ENCODE data around the gene ABR.

DNA sequence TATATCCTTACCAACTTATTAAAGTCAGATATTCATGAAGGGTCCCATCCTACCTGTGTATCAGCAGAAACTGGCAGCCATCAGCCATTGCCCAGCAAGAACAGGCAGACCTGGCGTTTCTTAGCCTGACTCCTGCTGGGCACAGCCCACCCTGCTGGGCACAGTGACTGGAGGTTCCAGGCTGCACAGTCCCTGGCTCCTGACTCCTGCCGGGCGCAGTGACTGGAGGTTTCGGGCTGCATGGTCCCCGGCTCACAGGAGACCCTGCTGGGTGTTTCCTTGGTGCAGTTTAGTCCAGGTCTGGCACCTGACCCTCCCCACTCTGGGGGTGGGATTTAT, 176.2 kb downstream of the ABR start:
- no peak for TF ChIP-seq RAD21 (IDR thresholded peaks at IDR 0.05)
- TF ChIP-seq, protein P1, sequence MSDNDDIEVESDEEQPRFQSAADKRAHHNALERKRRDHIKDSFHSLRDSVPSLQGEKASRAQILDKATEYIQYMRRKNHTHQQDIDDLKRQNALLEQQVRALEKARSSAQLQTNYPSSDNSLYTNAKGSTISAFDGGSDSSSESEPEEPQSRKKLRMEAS (IDR thresholded peaks at IDR 0.05) = no peak
- TF ChIP-seq, protein P2, sequence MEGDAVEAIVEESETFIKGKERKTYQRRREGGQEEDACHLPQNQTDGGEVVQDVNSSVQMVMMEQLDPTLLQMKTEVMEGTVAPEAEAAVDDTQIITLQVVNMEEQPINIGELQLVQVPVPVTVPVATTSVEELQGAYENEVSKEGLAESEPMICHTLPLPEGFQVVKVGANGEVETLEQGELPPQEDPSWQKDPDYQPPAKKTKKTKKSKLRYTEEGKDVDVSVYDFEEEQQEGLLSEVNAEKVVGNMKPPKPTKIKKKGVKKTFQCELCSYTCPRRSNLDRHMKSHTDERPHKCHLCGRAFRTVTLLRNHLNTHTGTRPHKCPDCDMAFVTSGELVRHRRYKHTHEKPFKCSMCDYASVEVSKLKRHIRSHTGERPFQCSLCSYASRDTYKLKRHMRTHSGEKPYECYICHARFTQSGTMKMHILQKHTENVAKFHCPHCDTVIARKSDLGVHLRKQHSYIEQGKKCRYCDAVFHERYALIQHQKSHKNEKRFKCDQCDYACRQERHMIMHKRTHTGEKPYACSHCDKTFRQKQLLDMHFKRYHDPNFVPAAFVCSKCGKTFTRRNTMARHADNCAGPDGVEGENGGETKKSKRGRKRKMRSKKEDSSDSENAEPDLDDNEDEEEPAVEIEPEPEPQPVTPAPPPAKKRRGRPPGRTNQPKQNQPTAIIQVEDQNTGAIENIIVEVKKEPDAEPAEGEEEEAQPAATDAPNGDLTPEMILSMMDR (IDR thresholded peaks at IDR 0.05; ENCODE audit: low read depth, low read length, missing input control) = no peak
- TF ChIP-seq TAF1 (conservative IDR thresholded peaks at IDR 0.05) = no peak
- TF ChIP-seq YY1 (IDR thresholded peaks at IDR 0.05) = no peak
- TF ChIP-seq, protein P3, sequence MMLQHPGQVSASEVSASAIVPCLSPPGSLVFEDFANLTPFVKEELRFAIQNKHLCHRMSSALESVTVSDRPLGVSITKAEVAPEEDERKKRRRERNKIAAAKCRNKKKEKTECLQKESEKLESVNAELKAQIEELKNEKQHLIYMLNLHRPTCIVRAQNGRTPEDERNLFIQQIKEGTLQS (IDR thresholded peaks at IDR 0.05) = no peak
- TF ChIP-seq GABPA (IDR thresholded peaks at IDR 0.05 in 1 of 2, conservative IDR thresholded peaks at IDR 0.05 in 1 of 2) = no peak

All from liver (tissue), 3 donors.